SK-N-MC (cell line): Measurements from ENCODE around the gene SNAPC4.

ENCODE experiments used
- DNase-seq: peaks from one replicate; pipeline ENCODE4 v3.0.0-alpha.2; 2011; ENCODE audit warnings: low read depth, low spot score
- H3K27ac ChIP-seq: fragments of 200-600 bp; sonication (generic); 2 replicates; pipeline ENCODE4 v1.5.1; 2016; ENCODE audit warnings: mixed run types
- H3K36me3 ChIP-seq: fragments of 200-600 bp; sonication (generic); 2 replicates; pipeline ENCODE4 v1.6.1; 2017; ENCODE audit warnings: antibody characterized with exemption, low read length, mixed read lengths; ENCODE audit not compliant: insufficient read depth
- H3K4me3 ChIP-seq: fragments of 200-600 bp; sonication (generic); 2 replicates; pipeline ENCODE4 v1.5.1; 2016
- H3K9ac ChIP-seq: fragments of 200-600 bp; sonication (generic); 2 replicates; pipeline ENCODE4 v1.8.0; 2017; ENCODE audit warnings: mixed run types, mixed read lengths; ENCODE audit not compliant: insufficient read length
- H3K9me3 ChIP-seq: fragments of 200-600 bp; sonication (generic); 2 replicates; pipeline ENCODE4 v1.6.1; 2017; ENCODE audit warnings: low read depth, mild to moderate bottlenecking, antibody characterized with exemption, low read length, moderate library complexity, mixed read lengths
- EZH2 ChIP-seq: fragments of 200-600 bp; sonication (generic); IDR thresholded peaks from one replicate; pipeline ENCODE4 v1.6.1; 2017; ENCODE audit warnings: antibody characterized with exemption
- FOXP2 ChIP-seq: optimal IDR thresholded peaks from 2 replicates; pipeline ENCODE3; 2011; ENCODE audit warnings: mild to moderate bottlenecking, moderate library complexity; ENCODE audit not compliant: insufficient read depth; ENCODE audit errors: extremely low read length, control extremely low read depth
- POLR2AphosphoS5 ChIP-seq: IDR thresholded peaks from 2 replicates; pipeline ENCODE4 v1.6.1; 2012; ENCODE audit warnings: mild to moderate bottlenecking, low read depth, low read length, borderline replicate concordance

Gene SNAPC4

DNA sequence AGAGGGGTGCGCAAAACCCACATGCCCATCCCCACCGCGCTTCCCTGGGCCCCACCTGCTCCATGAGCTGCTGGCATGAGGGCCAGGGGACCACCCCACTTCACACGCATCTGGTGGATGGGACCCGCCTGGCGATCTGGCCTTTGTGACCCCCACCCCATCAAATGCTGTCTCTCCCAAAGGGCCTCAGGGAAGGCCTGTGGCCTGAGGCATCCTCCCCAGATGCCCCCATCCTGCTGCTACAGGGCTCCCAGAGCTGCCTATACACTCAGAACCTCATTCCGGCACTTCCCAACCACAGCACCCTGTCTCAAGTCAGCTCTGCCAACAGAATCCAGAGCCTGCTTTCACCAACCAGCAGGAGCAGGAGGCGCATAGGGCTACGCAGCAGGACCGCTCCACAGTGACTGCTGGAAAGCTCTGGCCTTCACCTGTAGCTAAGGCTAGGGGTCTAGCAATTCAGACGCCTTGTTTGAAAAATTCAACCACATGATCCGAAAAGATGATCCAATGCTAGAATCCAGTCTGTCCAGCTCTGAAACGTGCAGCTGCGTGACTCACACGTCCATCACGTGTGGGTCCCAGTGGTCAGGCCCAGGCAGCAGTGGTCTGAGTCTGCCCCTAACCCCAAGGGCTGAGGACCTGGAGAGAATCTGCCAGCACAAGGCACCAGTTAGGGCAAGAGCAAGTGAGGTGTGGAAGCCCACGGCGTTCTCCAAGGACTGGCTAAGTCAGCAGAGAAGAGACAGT lies 1.4 kb upstream of the SNAPC4 start:
- Histone ChIP-seq H3K9ac (no peak overlapping the region), H3K9me3 (no peaks in the 10 kb centered on the region), H3K36me3 (peaks cover 41% of the 10 kb centered on the region), H3K4me3 (no peak overlapping the region), H3K27ac (peak overlapping the region; percentile 54; the same call in 1 of the 2 replicates)
- no peak for TF ChIP-seq EZH2
- no peak for TF ChIP-seq FOXP2
- no peak for TF ChIP-seq POLR2AphosphoS5
- no peak for DNase-seq

DNA sequence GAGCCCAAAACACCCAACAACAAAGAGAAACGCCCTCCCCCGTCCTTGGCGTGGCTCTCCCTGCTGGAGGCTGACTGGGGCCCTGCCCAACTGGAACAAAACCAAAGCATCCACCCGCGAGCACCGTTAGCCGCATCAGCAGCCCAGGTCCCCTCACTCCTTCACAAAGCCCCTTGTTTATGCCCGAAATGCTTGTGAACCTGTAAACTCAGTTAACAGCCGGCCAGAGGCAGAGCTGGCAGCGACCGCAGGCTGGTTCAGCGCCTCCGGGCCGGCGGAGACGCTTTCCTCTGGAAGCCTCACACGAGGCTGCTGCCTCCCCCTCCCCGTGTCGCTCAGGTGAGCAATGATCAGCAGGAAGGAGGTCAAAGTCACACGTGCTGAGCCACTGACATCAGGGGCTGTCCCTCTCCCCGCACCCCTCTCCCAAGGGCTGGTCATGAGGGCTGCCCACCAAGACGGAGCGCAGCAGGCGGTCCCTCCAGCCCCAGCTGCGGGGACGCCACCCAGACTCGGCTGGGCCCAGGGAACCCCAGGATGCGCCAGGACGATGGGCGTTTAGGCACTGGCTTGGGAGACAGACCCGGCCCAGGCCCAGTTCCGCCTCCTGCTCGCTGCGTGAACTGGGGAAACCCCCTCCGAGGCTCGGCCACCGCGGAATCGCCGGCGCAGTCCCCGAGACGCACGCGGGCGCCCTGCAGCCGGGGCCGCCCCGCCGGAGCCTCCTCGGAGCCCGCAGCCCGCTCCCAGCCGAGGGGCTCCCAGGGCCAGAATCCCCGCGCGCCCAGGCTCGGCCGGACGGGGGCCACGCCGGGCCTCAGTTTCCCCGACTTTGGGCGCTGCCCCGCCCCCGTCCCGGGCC lies 563 bp downstream of the SNAPC4 start:
- Histone ChIP-seq H3K9ac (peak overlapping the region; percentile 89), H3K4me3 (peak overlapping the region; percentile 92), H3K36me3 (peaks cover 44% of the 10 kb centered on the region), H3K9me3 (no peaks in the 10 kb centered on the region), H3K27ac (no peak overlapping the region)
- no peak for TF ChIP-seq EZH2
- TF ChIP-seq POLR2AphosphoS5 = no peak
- TF ChIP-seq FOXP2 = no peak
- DNase-seq = no peak

DNA sequence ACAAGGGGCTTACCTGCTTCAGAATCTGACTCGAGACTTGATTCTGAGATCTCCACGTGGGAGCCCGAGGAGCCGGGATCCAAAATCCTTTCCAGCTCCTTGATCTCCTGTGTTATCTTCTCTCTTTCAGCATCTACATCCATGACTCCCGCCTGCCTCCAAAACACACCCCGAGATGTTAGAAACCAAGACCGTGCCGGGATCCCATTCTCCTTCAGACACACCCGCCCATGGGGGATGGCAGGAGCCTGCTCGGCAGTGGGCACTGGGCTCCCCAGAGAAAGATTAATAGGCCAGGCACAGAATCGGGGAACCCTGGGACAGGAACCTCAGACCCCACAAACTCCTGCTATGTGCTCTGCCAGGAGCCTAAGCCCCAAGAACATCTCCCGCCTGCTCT lies 1.7 kb downstream of the SNAPC4 start:
- Histone ChIP-seq H3K36me3 (peaks cover 43% of the 10 kb centered on the region), H3K9ac (no peak overlapping the region), H3K9me3 (no peaks in the 10 kb centered on the region), H3K27ac (no peak overlapping the region), H3K4me3 (peak overlapping the region; percentile 92; the same call in 1 of the 2 replicates)
- DNase-seq = no peak
- TF ChIP-seq POLR2AphosphoS5 = no peak
- no peak for TF ChIP-seq FOXP2
- TF ChIP-seq EZH2 = no peak

DNA sequence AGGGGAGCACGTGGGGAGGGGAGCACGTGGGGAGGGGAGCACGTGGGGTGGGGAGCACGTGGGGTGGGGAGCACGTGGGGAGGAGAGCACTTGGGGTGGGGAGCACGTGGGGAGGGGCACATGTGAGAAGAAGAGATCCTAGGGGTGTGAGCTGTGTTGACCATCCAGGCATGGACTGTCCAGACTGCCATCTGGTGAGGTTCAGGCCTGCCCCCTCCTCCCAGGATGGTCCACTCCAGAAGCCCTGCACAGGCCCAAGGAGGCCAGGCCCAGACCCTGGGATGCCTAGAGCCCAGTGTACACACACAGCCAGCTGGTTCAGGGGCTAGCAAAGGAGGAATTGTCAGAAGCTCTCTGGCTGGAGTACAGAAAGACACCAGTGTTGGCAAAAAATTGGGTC lies 2.3 kb downstream of the SNAPC4 start:
- DNase-seq = no peak
- Histone ChIP-seq H3K4me3 (no peak overlapping the region), H3K36me3 (peaks cover 47% of the 10 kb centered on the region), H3K27ac (no peak overlapping the region), H3K9me3 (no peaks in the 10 kb centered on the region), H3K9ac (no peak overlapping the region)
- TF ChIP-seq POLR2AphosphoS5 (no peak), FOXP2 (no peak), EZH2 (no peak)

DNA sequence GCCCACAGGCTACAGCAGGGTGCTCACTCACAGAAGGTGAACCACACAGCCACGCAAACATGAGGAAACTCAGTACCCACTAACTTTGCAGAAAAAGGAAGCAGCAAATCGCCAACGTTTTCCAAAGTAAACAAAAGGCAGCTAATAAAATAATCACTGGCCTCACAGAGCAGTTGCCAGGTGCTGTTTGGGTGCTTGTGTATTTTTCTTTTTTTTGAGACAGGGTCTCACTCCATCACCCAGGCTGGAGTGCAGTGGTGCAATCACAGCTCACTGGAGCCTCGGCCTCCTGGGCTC lies 3.8 kb downstream of the SNAPC4 start:
- DNase-seq = no peak
- Histone ChIP-seq H3K4me3 (no peak overlapping the region), H3K9me3 (no peaks in the 10 kb centered on the region), H3K27ac (no peak overlapping the region), H3K36me3 (peaks cover 56% of the 10 kb centered on the region), H3K9ac (no peak overlapping the region)
- TF ChIP-seq EZH2 = no peak
- no peak for TF ChIP-seq FOXP2
- no peak for TF ChIP-seq POLR2AphosphoS5

DNA sequence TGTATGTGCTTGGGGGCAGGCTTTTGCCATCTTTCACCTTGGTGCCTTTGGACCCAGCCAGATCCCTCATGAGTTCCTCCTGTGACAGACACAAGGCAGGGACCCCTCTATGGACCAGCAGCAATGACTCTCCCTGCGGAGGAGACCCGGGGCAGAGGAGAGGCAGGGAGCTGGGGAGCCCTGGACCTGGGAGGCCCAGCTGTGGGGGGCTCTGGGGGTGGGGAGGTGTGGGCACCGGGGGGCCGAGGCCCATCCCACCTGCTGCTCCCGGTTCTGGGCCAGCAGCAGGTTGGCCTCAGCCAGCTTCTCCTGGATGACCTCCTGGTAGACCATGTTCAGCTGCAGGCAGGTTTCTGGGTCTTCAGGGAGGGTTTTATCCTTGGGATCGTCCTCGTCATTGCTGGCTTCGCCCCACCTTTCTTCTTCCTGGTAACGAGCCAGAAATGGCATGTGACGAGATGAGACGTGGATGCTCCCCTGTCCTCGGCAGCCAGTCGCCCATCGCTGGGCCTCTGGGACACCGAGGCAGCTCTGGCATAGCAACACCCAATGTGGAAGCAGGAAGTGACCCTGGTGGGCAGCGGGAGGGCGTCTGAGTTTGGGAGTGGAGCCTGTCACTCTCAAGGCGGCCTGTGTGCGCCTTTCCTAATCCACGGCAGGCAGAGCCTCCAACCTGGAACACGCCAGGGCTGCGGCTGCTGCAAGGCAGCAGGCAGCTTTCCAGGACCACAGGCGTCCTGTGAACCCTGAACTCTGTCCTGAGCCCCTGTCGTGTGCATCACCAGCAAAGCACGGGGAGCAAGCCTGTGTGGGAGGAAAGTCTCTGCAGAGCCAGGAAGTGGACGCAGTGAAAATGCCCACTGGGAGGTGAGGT lies 4.4 kb downstream of the SNAPC4 start:
- Histone ChIP-seq H3K9ac (no peak overlapping the region), H3K27ac (no peak overlapping the region), H3K36me3 (peaks cover 59% of the 10 kb centered on the region), H3K4me3 (no peak overlapping the region), H3K9me3 (no peaks in the 10 kb centered on the region)
- no peak for DNase-seq
- TF ChIP-seq POLR2AphosphoS5 (no peak), FOXP2 (no peak), EZH2 (no peak)

DNA sequence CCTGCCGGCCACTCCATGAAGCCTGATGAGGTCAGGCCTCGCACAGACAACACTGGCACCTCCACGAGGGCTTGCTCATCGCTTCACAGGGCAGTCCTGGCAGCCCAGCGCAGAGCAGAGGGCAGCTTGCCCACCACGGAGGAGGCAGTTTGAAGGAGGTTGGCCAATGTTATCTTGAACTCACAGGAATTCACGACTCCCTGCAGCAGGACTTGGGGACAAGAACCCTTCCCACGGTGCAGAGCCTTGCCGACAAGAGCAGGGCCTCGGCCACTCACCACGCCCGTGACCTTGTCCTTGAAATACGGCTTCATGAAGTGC lies 5.0 kb downstream of the SNAPC4 start:
- H3K4me3 ChIP-seq = no peak overlapping the region

More for the DNA sequence above, 5.0 kb downstream of the SNAPC4 start:
- no peak overlapping the region for H3K27ac ChIP-seq
- H3K36me3 ChIP-seq = peaks cover 59% of the 10 kb centered on the region
- DNase-seq = no peak
- H3K9ac ChIP-seq = no peak overlapping the region
- no peak for TF ChIP-seq POLR2AphosphoS5
- no peak for TF ChIP-seq FOXP2
- TF ChIP-seq EZH2 = no peak
- no peaks in the 10 kb centered on the region for H3K9me3 ChIP-seq
